PC-3 (cell line): ENCODE data around the gene CALCOCO2. TPM values are rescaled to one million over a fixed set of nuclear protein-coding genes. Genes with fewer than 3 reads are reported as not detected.

Experiments used
- ATAC-seq: fragments of 200-7000 bp; cut with Tn5 transposase; 2 replicates; pipeline ENCODE4 v1.9.1; 2020; ENCODE audit warnings: mild to moderate bottlenecking, moderate library complexity
- BruUV-seq: library from RNA; stranded (reverse); fragments of 400-500 nt; replicated peaks from 2 replicates; lab custom pipeline; 2021; lab: Mats Ljungman, UMichigan
- CTCF ChIA-PET: fragments of 300-600 bp; sonication (Branson Sonifier 250); formaldehyde crosslinking; loops from one replicate; lab custom pipeline; 2022; ENCODE audit warnings: antibody characterized with exemption; lab: Charles Lee
- POLR2A ChIA-PET: fragments of 300-600 bp; sonication (Branson Sonifier 250); formaldehyde crosslinking; loops from one replicate; lab custom pipeline; 2022; ENCODE audit warnings: antibody characterized with exemption; ENCODE audit not compliant: unreplicated experiment; lab: Charles Lee
- DNase-seq: peaks from one replicate; pipeline ENCODE4 v3.0.0-alpha.2; 2015
- H2AFZ ChIP-seq: fragments of 300-600 bp; sonication (generic); 2 replicates; pipeline ENCODE4 v1.6.0; 2016; ENCODE audit warnings: antibody characterized with exemption, low read length
- H3F3A ChIP-seq: fragments of 300-600 bp; sonication (generic); one replicate; pipeline ENCODE4 v1.6.0; 2017; ENCODE audit warnings: antibody characterized with exemption, low read length, control low read depth, mild to moderate bottlenecking; ENCODE audit not compliant: unreplicated experiment
- H3K27ac ChIP-seq: fragments of 300-600 bp; sonication (generic); 2 replicates; pipeline ENCODE4 v1.5.1; 2016; ENCODE audit warnings: mild to moderate bottlenecking, low read length
- H3K27me3 ChIP-seq: fragments of 300-600 bp; sonication (generic); 2 replicates; pipeline ENCODE4 v1.6.1; 2016; ENCODE audit warnings: low read length, mixed read lengths
- H3K36me3 ChIP-seq: fragments of 300-600 bp; sonication (generic); 2 replicates; pipeline ENCODE4 v1.6.1; 2016; ENCODE audit warnings: low read depth, mixed run types, low read length, mixed read lengths
- H3K4me1 ChIP-seq: fragments of 300-600 bp; sonication (generic); 2 replicates; pipeline ENCODE4 v1.5.1; 2016; ENCODE audit warnings: low read length; ENCODE audit not compliant: insufficient read depth
- H3K4me2 ChIP-seq: fragments of 300-600 bp; sonication (generic); 2 replicates; pipeline ENCODE4 v1.6.0; 2016; ENCODE audit warnings: low read length
- H3K4me3 ChIP-seq: fragments of 300-600 bp; sonication (generic); 2 replicates; pipeline ENCODE4 v1.5.1; 2016; ENCODE audit warnings: mild to moderate bottlenecking, low read length, mixed read lengths
- H3K79me2 ChIP-seq: fragments of 300-600 bp; sonication (generic); 2 replicates; pipeline ENCODE4 v1.6.1; 2017; ENCODE audit warnings: low read length, mixed read lengths
- H3K9ac ChIP-seq: fragments of 300-600 bp; sonication (generic); 2 replicates; pipeline ENCODE4 v1.6.0; 2016; ENCODE audit warnings: mild to moderate bottlenecking, low read length
- H3K9me2 ChIP-seq: fragments of 300-600 bp; sonication (generic); replicated peaks from 2 replicates; pipeline ENCODE4 v1.6.1; 2016; ENCODE audit warnings: mixed run types, low read length, mixed read lengths
- H3K9me3 ChIP-seq: fragments of 300-600 bp; sonication (generic); 2 replicates; pipeline ENCODE4 v1.6.1; 2016; ENCODE audit warnings: low read length, mixed read lengths
- H4K20me1 ChIP-seq: fragments of 300-600 bp; sonication (generic); 2 replicates; pipeline ENCODE4 v1.6.1; 2016; ENCODE audit warnings: low read length, mixed read lengths
- CTCF ChIP-seq: fragments of 300-600 bp; sonication (generic); conservative IDR thresholded peaks from 2 replicates; pipeline ENCODE4 v1.5.1; 2017; ENCODE audit warnings: antibody characterized with exemption, low read depth, mild to moderate bottlenecking, low read length
- EZH2 ChIP-seq: fragments of 300-600 bp; sonication (generic); IDR thresholded peaks from one replicate; pipeline ENCODE4 v1.6.1; 2017; ENCODE audit warnings: antibody characterized with exemption, mild to moderate bottlenecking, low read length; ENCODE audit not compliant: unreplicated experiment
- EZH2phosphoT487 ChIP-seq: fragments of 300-600 bp; sonication (generic); IDR thresholded peaks from 2 replicates; pipeline ENCODE4 v1.6.1; 2018; ENCODE audit warnings: mild to moderate bottlenecking, antibody characterized with exemption, low read length, borderline replicate concordance
- intact Hi-C: fragments of 100-400 bp; cut with micrococcal nuclease; formaldehyde crosslinking; loops from 2 replicates; pipeline ENCODE4 v1.9.0; 2023
- total RNA-seq: library from RNA; depleted of rRNA; stranded (reverse); fragments of >200 nt; gene quantifications from 2 replicates; pipeline ENCODE4 v1.2.3, GENCODE V29; 2014

The CALCOCO2 gene
- total RNA-seq, 1 experiment from 2014 or later: 47.2 TPM

GRCh38 chr17:48882272-48882671 is 51.4 kb downstream of the CALCOCO2 start:
- Histone ChIP-seq H3F3A (no peaks in the 10 kb centered on the region), H3K4me2 (no peak overlapping the region), H3K79me2 (no peaks in the 10 kb centered on the region), H2AFZ (no peak overlapping the region), H3K4me1 (no peaks in the 10 kb centered on the region), H3K4me3 (no peak overlapping the region), H3K9ac (no peak overlapping the region), H3K27ac (no peak overlapping the region), H3K9me2 (no peaks in the 10 kb centered on the region), H3K36me3 (no peaks in the 10 kb centered on the region), H3K27me3 (no peaks in the 10 kb centered on the region), H4K20me1 (no peaks in the 10 kb centered on the region), H3K9me3 (no peaks in the 10 kb centered on the region)
- no peak for ATAC-seq
- CTCF ChIA-PET: interaction anchor here (0.6 to 0.7 kb wide), 2 partner anchors 65 to 69 kb away, joined by 4 to 7 read pairs; partner anchors contain the start of gene TTLL6
- no peak for DNase-seq
- TF ChIP-seq EZH2phosphoT487: no peak
- no peak for TF ChIP-seq CTCF
- TF ChIP-seq EZH2: no peak
- POLR2A ChIA-PET: no interaction called here
- BruUV-seq: no TSS peak
- intact Hi-C loops: no loop called here

- H3K27ac ChIP-seq: no peak overlapping the region
- H3K4me1 ChIP-seq: no peaks in the 10 kb centered on the region
- H3K27me3 ChIP-seq: no peaks in the 10 kb centered on the region
- H3K36me3 ChIP-seq: no peaks in the 10 kb centered on the region
- no peak for TF ChIP-seq EZH2
- TF ChIP-seq CTCF: no peak
- no peak for TF ChIP-seq EZH2phosphoT487
- H3K79me2 ChIP-seq: no peaks in the 10 kb centered on the region
- CTCF ChIA-PET: no interaction called here
- H3K9me2 ChIP-seq: no peaks in the 10 kb centered on the region
- no peak overlapping the region for H3K4me2 ChIP-seq
- H4K20me1 ChIP-seq: no peaks in the 10 kb centered on the region
- intact Hi-C loops: no loop called here
- POLR2A ChIA-PET: no interaction called here
- H3K9ac ChIP-seq: no peak overlapping the region
- no TSS peak for BruUV-seq
- ATAC-seq (no peak), DNase-seq (no peak)
- no peak overlapping the region for H2AFZ ChIP-seq
- H3K4me3 ChIP-seq: no peak overlapping the region
- H3F3A ChIP-seq: no peaks in the 10 kb centered on the region
- H3K9me3 ChIP-seq: no peaks in the 10 kb centered on the region
These were observed 52.3 kb downstream of the CALCOCO2 start for GRCh38 chr17:48883171-48883570.

GRCh38 chr17:48890086-48890485 is 59.3 kb downstream of the CALCOCO2 start:
- no peaks in the 10 kb centered on the region for H3K27me3 ChIP-seq
- no peaks in the 10 kb centered on the region for H4K20me1 ChIP-seq
- no peaks in the 10 kb centered on the region for H3K9me2 ChIP-seq
- peaks cover 8% of the 10 kb centered on the region for H3K36me3 ChIP-seq
- H3K79me2 ChIP-seq: peaks cover 33% of the 10 kb centered on the region
- no peak overlapping the region for H3K9ac ChIP-seq
- ChIA-PET POLR2A (no interaction called here), CTCF (no interaction called here)
- no peak for ATAC-seq
- no peaks in the 10 kb centered on the region for H3F3A ChIP-seq
- H3K4me3 ChIP-seq: no peak overlapping the region
- peaks cover 20% of the 10 kb centered on the region for H3K4me1 ChIP-seq
- no peaks in the 10 kb centered on the region for H3K9me3 ChIP-seq
- H2AFZ ChIP-seq: no peak overlapping the region
- TF ChIP-seq EZH2 (no peak), CTCF (no peak), EZH2phosphoT487 (no peak)
- DNase-seq: no peak
- H3K4me2 ChIP-seq: no peak overlapping the region
- H3K27ac ChIP-seq: no peak overlapping the region
- intact Hi-C loops: loop anchor here (5.0 kb wide), 1 partner anchor 302 kb away; no protein-coding TSS in a partner anchor
- no TSS peak for BruUV-seq
